Stimulated activated CD4-positive, alpha-beta T cell treated with anti-CD3 and anti-CD28 coated beads, Interleukin-1b, Interleukin-23, amount 100 ng/mL, for 4 hours (primary cell): ENCODE measurements around the gene TEX44.
A peak's percentile ranks its signal among the peaks of the same experiment; 100 is the strongest.

ENCODE experiments used
- DNase-seq, 2 donors: peaks; one replicate each; pipeline ENCODE4 v3.0.0-alpha.2; 2020; ENCODE audit warnings: low read depth in 2 of 2

The TEX44 gene

DNA sequence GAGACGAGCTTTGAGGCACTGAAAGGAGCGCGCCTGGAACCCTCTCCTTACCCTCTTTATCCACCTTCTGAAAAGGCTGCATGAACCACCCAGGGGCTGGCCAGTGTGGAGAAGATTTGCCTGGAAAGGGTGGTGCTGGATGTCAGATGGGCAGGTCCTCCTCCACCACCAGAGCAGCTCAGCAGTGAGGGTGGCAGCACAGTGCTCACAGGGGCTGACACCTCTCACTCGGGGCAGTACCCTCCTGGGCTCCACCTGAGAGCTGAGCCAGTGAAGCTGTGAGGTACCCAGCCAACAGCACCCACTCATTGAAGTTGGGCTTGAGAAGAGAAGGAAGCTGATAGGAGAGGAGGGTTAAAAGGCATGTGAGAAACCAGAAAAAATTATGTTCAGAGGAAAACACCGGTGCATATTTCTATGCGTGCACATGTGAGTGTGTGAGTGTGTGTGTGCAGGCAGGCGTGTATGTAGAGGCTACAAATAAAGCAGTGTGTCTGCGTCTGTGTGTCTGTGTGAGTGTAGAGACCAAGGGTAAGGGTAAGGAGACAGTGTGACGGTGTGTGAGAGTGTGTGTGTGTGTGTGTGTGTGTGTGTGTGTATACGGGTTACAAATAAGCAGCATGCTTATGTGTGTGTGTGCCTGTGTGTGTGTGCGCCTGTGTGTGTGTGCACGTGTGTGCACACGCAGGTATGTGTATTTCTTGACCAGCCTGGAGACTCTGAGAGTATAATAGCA, 40.7 kb downstream of the TEX44 start:
- no peak for DNase-seq

GRCh38 chr2:231634412-231634811, 41.7 kb downstream of the TEX44 start:
- DNase-seq, result no peak

DNA sequence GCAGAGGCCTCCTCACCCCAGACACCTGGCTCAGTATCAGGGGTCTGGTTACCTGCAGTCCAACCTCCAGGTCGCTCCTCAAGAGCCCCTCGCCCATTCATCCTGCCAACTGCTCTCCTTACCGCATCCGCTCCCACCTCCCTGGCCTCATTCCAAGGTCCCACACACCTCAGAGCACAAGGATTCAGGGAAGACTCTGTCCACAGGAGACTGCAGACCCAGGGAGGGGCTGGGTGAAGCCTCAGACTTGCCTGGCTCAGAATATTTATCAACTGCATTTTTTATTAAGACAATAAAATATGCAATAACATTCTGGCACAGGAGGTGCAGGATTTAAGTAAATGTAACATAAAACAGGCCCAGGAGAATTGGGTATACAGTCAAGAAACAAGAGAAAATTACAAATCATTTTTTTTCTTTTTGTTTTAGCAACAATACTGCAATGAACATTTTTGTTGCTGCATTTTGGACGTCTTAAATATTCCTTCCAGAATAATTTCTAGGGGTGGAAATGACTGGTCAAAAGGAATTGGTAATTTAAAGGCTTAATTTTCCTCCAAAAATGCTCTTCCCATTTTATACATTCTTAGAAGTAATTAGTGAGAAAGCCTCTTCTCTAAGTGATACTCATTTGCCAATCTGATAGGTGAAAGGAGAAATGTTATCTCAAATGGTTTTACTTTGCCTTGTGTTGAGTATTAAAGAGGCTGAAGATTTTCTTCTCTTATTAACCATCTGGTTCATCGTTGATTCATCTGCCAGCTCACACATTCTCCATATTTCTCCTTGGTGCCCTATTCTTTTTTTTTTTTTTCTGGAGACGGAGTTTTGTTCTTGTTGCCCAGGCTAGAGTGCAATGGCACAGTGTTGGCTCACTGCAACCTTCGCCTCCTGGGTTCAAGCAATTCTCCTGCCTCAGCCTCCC, 42.5 kb downstream of the TEX44 start:
- no peak for DNase-seq

- DNase-seq, result no peak
Observed at GRCh38 chr2:231640241-231640640, 47.6 kb downstream of the TEX44 start.

GRCh38 chr2:231640641-231641111, 48.0 kb downstream of the TEX44 start:
- no peak for DNase-seq

DNA sequence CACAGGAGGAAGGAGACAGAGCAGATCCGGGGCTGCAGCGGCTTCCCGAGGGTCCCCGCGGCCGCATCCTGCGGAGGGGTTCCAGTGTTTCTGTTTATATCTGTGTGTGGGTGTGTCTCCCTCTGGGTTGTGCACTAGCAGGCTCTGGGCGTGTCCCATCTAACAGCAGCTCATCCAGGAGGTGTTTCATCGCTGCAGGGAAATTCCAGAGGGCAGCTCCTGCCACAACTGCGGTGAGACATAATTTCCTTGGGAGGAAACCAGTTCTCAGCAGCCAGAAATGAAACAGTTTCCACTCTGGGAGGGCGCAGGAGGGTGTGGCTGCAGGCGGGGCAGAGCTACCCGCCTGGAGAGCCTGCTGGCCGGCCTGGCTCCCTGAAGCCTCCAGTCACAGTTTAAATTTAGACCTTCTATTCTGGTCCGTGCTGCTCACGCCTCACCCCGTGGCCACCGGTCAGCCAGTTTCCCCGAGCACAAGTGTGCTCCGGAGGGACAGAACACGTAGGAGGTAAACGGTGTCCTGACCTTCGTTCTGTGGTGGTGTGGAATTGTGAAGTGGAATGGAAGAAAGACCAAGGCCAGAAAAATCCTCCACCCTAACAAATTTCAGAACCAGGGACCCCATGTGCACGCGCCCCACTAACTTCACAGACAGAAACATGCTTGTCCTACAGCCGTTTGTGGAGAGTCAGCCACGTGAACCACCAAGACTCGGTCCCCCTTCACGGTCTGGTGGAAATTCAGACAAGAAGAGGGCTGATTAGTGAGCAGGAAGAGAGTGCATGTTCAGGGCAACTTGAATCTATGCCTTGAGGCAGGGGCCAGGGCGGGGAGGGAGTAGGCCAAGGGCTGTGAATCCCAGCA, 50.2 kb downstream of the TEX44 start:
- peak; percentile 38 to 39 for DNase-seq

DNA sequence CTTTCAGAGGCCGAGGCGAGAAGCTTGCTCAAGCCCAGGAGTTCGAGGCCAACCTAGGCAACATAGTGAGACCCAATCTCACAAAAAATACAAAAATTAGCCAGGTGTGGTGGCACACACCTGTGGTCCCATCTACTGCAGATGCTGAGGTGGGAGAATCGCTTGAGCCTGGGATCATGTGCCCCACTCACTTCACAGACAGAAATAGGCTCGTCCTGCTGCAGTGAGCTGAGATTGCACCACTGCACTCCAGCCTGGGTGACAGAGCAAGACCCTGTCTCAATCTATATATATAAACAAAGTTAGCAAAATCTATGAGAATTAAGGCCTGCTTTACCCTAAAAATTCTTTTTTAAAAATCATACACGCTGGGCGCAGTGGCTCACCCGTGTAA, 50.8 kb downstream of the TEX44 start:
- DNase-seq, result no peak
